PC-9 (cell line): ENCODE results near the gene C2CD4C.

Source experiments
- CTCF ChIP-seq: fragments of 200-600 bp; sonication (generic); conservative IDR thresholded peaks from 2 replicates; pipeline ENCODE4 v1.6.1; 2017; ENCODE audit warnings: mixed run types, antibody characterized with exemption, mild to moderate bottlenecking, moderate library complexity
- EZH2 ChIP-seq: fragments of 200-600 bp; sonication (generic); IDR thresholded peaks from 2 replicates; pipeline ENCODE4 v1.8.0; 2017; ENCODE audit warnings: antibody characterized with exemption, low read depth

GRCh38 chr19:422213-422916 is 13.4 kb upstream of the C2CD4C start:
- TF ChIP-seq CTCF (no peak), EZH2 (no peak)
